HL-60/S4 treated with phorbol 12-myristate 13-acetate at 8.2 ng/mL for 4 days and 3 days (cell line): Measurements from ENCODE around the gene RFPL1.
"Not testable (repeated sequence)": the region's sequence is repeated elsewhere in the genome, so short reads cannot be mapped to it uniquely, and the experiment has no call there.

Experiments
- in situ Hi-C: fragments of 300-500 bp; cut with MboI; formaldehyde crosslinking; loops from 2 replicates; pipeline ENCODE4 v1.15.0; 2022; ENCODE audit warnings: low sequenced_read_pairs

Gene RFPL1

GRCh38 chr22:29438283-29438682 lies at the start of gene RFPL1:
TSS of gene RFPL1 (plus strand) at chr22:29438583.
- in situ Hi-C loops: not testable (repeated sequence)

- in situ Hi-C loops: no loop called here
Observed at GRCh38 chr22:29388759-29389090, 49.7 kb upstream of the RFPL1 start.

- in situ Hi-C loops: no loop called here
Observed at GRCh38 chr22:29390270-29390669, 48.1 kb upstream of the RFPL1 start.

GRCh38 chr22:29391546-29391945 lies 46.8 kb upstream of the RFPL1 start:
- in situ Hi-C loops: no loop called here

- in situ Hi-C loops: no loop called here
Observed at GRCh38 chr22:29393019-29393608, 45.3 kb upstream of the RFPL1 start.

- in situ Hi-C loops: no loop called here
Observed at GRCh38 chr22:29394931-29395581, 43.3 kb upstream of the RFPL1 start.

- in situ Hi-C loops: no loop called here
Observed at GRCh38 chr22:29396126-29396525, 42.3 kb upstream of the RFPL1 start.

GRCh38 chr22:29397791-29398190 lies 40.6 kb upstream of the RFPL1 start:
- in situ Hi-C loops: no loop called here

- in situ Hi-C loops: no loop called here
Observed at GRCh38 chr22:29400576-29400975, 37.8 kb upstream of the RFPL1 start.

- in situ Hi-C loops: not testable (repeated sequence)
Observed at GRCh38 chr22:29401538-29401937, 36.8 kb upstream of the RFPL1 start.

GRCh38 chr22:29408940-29409339 lies 29.4 kb upstream of the RFPL1 start:
- in situ Hi-C loops: no loop called here

GRCh38 chr22:29411569-29412211 lies 26.7 kb upstream of the RFPL1 start:
- in situ Hi-C loops: not testable (repeated sequence)

- in situ Hi-C loops: not testable (repeated sequence)
Observed at GRCh38 chr22:29412772-29413171, 25.6 kb upstream of the RFPL1 start.

GRCh38 chr22:29414951-29415591 lies 23.3 kb upstream of the RFPL1 start:
- in situ Hi-C loops: not testable (repeated sequence)

- in situ Hi-C loops: not testable (repeated sequence)
Observed at GRCh38 chr22:29418704-29419103, 19.7 kb upstream of the RFPL1 start.

GRCh38 chr22:29426476-29426875 lies 11.9 kb upstream of the RFPL1 start:
- in situ Hi-C loops: no loop called here

GRCh38 chr22:29427176-29427760 lies 11.1 kb upstream of the RFPL1 start:
- in situ Hi-C loops: no loop called here

GRCh38 chr22:29431986-29432385 lies 6.4 kb upstream of the RFPL1 start:
- in situ Hi-C loops: no loop called here

- in situ Hi-C loops: no loop called here
Observed at GRCh38 chr22:29433856-29434255, 4.5 kb upstream of the RFPL1 start.

GRCh38 chr22:29434288-29434687 lies 4.1 kb upstream of the RFPL1 start:
- in situ Hi-C loops: no loop called here
